GM10847 (cell line): ENCODE results near the gene REC8.

Experiments
- POLR2A ChIP-seq: IDR thresholded peaks from 2 replicates; pipeline ENCODE4 v1.6.1; 2011; ENCODE audit not compliant: insufficient read length; ENCODE audit errors: extremely low read depth

REC8 gene

GRCh38 chr14:24184104-24184970, 12.5 kb downstream of the REC8 start:
- TF ChIP-seq POLR2A = no peak

GRCh38 chr14:24185026-24185425, 13.1 kb downstream of the REC8 start:
- TF ChIP-seq POLR2A = no peak

GRCh38 chr14:24185741-24186140, 13.9 kb downstream of the REC8 start:
- no peak for TF ChIP-seq POLR2A

GRCh38 chr14:24186831-24187538, 15.1 kb downstream of the REC8 start:
- no peak for TF ChIP-seq POLR2A

GRCh38 chr14:24187539-24187915, 15.6 kb downstream of the REC8 start:
- no peak for TF ChIP-seq POLR2A

GRCh38 chr14:24188251-24189058, 16.6 kb downstream of the REC8 start, which contains the start of gene IPO4:
TSS of gene IPO4 (minus strand) at chr14:24188816. CDS start at chr14:24188787, 29 bp downstream.
- TF ChIP-seq POLR2A = peak; percentile 67

GRCh38 chr14:24189059-24189375, 17.1 kb downstream of the REC8 start:
- no peak for TF ChIP-seq POLR2A

GRCh38 chr14:24189460-24189859, 17.6 kb downstream of the REC8 start:
- TF ChIP-seq POLR2A = no peak

GRCh38 chr14:24190416-24190815, 18.5 kb downstream of the REC8 start:
- no peak for TF ChIP-seq POLR2A

GRCh38 chr14:24192933-24193332, 21.1 kb downstream of the REC8 start:
- no peak for TF ChIP-seq POLR2A

GRCh38 chr14:24194186-24194872, 22.4 kb downstream of the REC8 start:
- TF ChIP-seq POLR2A = no peak

GRCh38 chr14:24194873-24195185, 22.9 kb downstream of the REC8 start:
- no peak for TF ChIP-seq POLR2A

- TF ChIP-seq POLR2A = peak; percentile 56
Observed at GRCh38 chr14:24195186-24196070, 23.5 kb downstream of the REC8 start, which contains the start of gene TM9SF1. TSS of gene TM9SF1 (minus strand) at chr14:24195441. CDS start at chr14:24195019, 422 bp downstream.

- TF ChIP-seq POLR2A = no peak
Observed at GRCh38 chr14:24196071-24197055, 24.5 kb downstream of the REC8 start.
